Heart left ventricle (tissue), 16 donors: ENCODE measurements around the gene ANXA3. TPM values are rescaled to one million over a fixed set of nuclear protein-coding genes. Genes with fewer than 3 reads are reported as not detected.

Source experiments
- ATAC-seq, 4 donors: fragments of 200-7000 bp; cut with Tn5 transposase; one replicate each; pipeline ENCODE4 v1.9.1; 2020 to 2022; ENCODE audit warnings: moderate library complexity in 4 of 4, mild to moderate bottlenecking in 3 of 4, moderate number of reproducible peaks in 1 of 4
- DNase-seq, 5 donors: peaks; one replicate each; pipeline ENCODE4 v3.0.0-alpha.2; 2020
- H3K27ac ChIP-seq, 12 donors: fragments of 200-600 bp; sonication (generic) in 4 of 12; one replicate each; pipeline versions ENCODE4 v1.5.0 to v1.8.0; 2016 to 2022; ENCODE audit warnings: mild to moderate bottlenecking in 2 of 12
- H3K27me3 ChIP-seq, 9 donors: fragments of 200-600 bp; sonication (generic) in 2 of 9; one replicate each; pipeline versions ENCODE4 v1.5.1 to v1.8.0; 2016 to 2022; ENCODE audit warnings: mild to moderate bottlenecking in 3 of 9
- H3K36me3 ChIP-seq, 9 donors: fragments of 200-600 bp; sonication (generic) in 2 of 9; one replicate each; pipeline versions ENCODE4 v1.5.0 to v1.8.0; 2018 to 2022; ENCODE audit warnings: mild to moderate bottlenecking in 2 of 9
- H3K4me1 ChIP-seq, 12 donors: fragments of 200-600 bp; sonication (generic) in 4 of 12; one replicate each; pipeline versions ENCODE4 v1.5.0 to v1.8.0; 2016 to 2022; ENCODE audit warnings: mild to moderate bottlenecking in 3 of 12
- H3K4me3 ChIP-seq, 12 donors: fragments of 200-600 bp; sonication (generic) in 4 of 12; one replicate each; pipeline versions ENCODE4 v1.5.0 to v1.8.0; 2017 to 2022; ENCODE audit warnings: mild to moderate bottlenecking in 9 of 12, moderate library complexity in 4 of 12
- H3K9me3 ChIP-seq, 12 donors: fragments of 200-600 bp; sonication (generic) in 4 of 12; one replicate each; pipeline versions ENCODE4 v1.5.0 to v1.8.0; 2016 to 2022; ENCODE audit warnings: mild to moderate bottlenecking in 1 of 12
- POLR2A ChIP-seq, 2 donors: fragments of 450-650 bp; IDR thresholded peaks; one replicate each; pipeline ENCODE4 v1.6.1; 2017; ENCODE audit warnings: antibody characterized with exemption in 2 of 2, mild to moderate bottlenecking in 2 of 2, moderate library complexity in 2 of 2
- WGBS, 4 donors: extraction: QIAGEN DNeasy Blood & Tissue Kit in 2 of 4; methylation state at CpG; one replicate each; pipeline versions ENCODE4 v1.1.5 to v1.1.7; 2013 to 2018; 5-methylcytosine and 5-hydroxymethylcytosine counted together
- intact Hi-C, 10 donors: fragments of 100-400 bp; cut with DNase I; formaldehyde crosslinking; loops; one replicate each; pipeline versions ENCODE4 v1.11.1 to v1.14.2; 2022
- polyA plus RNA-seq, 2 donors: library from polyadenylated mRNA; stranded (reverse); fragments of 200-250 nt; gene quantifications; one replicate each; pipeline ENCODE4 v1.2.3, GENCODE V29; 2013
- total RNA-seq, 9 donors: library from RNA; depleted of rRNA in 2 of 9; stranded (reverse); fragments of >200 nt in 2 of 9; fragmentation: NEBNext Ultra II Directional in 3 of 9; extraction: Animal tissue kit (Norgen Biotek cat#: 25700) in 3 of 9; gene quantifications; one replicate each; pipeline versions ENCODE4 v1.1.0 to v1.2.4, GENCODE V29; 2016 to 2023
- TF ChIP-seq, protein P1 (sequence below), 12 donors: fragments of 200-600 bp; sonication (generic) in 4 of 12; IDR thresholded peaks; one replicate each; pipeline versions ENCODE4 v1.5.0 to v1.8.0; 2018 to 2022; ENCODE audit warnings: antibody characterized with exemption in 12 of 12, mild to moderate bottlenecking in 5 of 12
- donor health status: ischemic (EF 13 %, LVEDD 7.1; RV severe dilation, severe dysfunction).
- donor health status: healthy with polysubstance abuse.
- donor health status: DM: no; HTN: yes; CAD: no.
- donor health status: DM: no; HTN: no; CAD: no.
- donor health status: ischemic (EF 25% LVEDD 6.9; RV normal size, moderate dysfunction).
- donor health status: ischemic (EF 25% LVEDD 5.7; RV mildly dilated, moderate dysfunction).
- donor health status: healthy.
- donor health status: DM: yes; HTN: yes; CAD: no.
- donor health status: ischemic (EF 35%, LVEDD 5.7; RV mildly dilated, moderate dysfunction).
- donor health status: nonischemic (EF 11% LVEDD 7.7; RV severe dilation, severe dysfunction).
- donor health status: DM: yes; HTN: yes; CAD: no.
- donor health status: PGD.
- donor health status: ischemic (EF 29% LVEDD 5.4; RV normal size, mild dysfunction).
- donor health status: nonischemic (EF 23%, LVEDD 6.1; RV moderate dilation, normal function).

ANXA3 gene
- total and polyA plus RNA-seq, 11 donors, result 12.9 to 119 (median 28.7) TPM

DNA sequence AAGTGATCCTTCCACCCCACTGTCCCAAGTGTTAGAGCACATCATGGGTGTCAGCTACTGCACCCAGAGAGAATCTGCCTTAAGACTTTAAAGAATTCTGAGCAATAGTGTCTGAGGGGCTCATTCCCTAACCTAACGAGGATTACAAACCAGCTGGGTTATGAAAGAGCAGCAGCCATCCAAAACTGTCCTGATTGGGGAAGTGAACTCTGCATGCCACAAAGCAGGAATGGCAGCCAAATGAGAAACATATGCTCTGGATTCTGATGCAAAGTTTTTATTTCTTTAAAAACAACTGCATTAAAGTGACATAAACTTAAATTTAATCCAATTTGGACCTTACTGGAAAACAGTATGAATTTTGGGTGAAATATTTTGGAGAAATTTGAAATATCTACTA lies 103.2 kb downstream of the ANXA3 start:
- Histone ChIP-seq H3K4me1 (peaks cover 0 to 78% (median 12%) of the 10 kb centered on the region in 12 donors), H3K27me3 (no peaks in the 10 kb centered on the region), H3K36me3 (no peaks in the 10 kb centered on the region), H3K27ac (peak overlapping the region in 1 of 12 donors; percentile 11), H3K4me3 (no peak overlapping the region), H3K9me3 (no peaks in the 10 kb centered on the region)
- intact Hi-C loops, result no loop called here
- ATAC-seq, result no peak
- DNase-seq, result no peak
- WGBS, 4 donors, result 0 to 61% (median 30%) methylated on average over 1 of the region's 1 CpG
- TF ChIP-seq POLR2A (IDR thresholded peaks at IDR 0.05), result no peak
- TF ChIP-seq, protein P1, sequence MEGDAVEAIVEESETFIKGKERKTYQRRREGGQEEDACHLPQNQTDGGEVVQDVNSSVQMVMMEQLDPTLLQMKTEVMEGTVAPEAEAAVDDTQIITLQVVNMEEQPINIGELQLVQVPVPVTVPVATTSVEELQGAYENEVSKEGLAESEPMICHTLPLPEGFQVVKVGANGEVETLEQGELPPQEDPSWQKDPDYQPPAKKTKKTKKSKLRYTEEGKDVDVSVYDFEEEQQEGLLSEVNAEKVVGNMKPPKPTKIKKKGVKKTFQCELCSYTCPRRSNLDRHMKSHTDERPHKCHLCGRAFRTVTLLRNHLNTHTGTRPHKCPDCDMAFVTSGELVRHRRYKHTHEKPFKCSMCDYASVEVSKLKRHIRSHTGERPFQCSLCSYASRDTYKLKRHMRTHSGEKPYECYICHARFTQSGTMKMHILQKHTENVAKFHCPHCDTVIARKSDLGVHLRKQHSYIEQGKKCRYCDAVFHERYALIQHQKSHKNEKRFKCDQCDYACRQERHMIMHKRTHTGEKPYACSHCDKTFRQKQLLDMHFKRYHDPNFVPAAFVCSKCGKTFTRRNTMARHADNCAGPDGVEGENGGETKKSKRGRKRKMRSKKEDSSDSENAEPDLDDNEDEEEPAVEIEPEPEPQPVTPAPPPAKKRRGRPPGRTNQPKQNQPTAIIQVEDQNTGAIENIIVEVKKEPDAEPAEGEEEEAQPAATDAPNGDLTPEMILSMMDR (IDR thresholded peaks at IDR 0.05), result no peak

DNA sequence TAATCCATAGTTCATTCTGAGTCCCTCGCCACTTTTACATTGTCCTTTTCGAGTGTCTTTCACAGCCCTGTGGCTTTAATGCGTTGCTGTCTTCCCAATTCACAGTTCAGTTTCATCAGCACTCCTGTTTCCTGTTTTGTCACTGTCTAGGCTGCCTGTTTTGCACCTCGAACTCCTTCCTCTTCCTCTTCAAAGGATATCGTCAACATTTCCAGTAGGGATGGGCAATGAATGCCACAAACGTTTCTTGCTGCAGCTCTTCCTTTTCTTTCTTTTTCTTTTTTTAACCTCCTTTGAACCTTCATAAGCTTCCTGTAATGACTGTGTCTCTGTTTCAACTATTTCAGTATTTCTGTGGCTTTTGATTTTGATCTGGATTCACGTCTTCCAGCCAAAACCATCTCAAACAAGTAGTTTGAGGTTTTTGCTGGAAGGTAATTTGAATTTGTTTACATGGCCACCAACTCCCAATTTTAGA lies 105.4 kb downstream of the ANXA3 start:
- Histone ChIP-seq H3K27ac (peak overlapping the region in 8 of 12 donors; percentile 13 to 89 (median 26)), H3K4me1 (peaks cover 0 to 87% (median 16%) of the 10 kb centered on the region in 12 donors)
- intact Hi-C loops, result no loop called here

DNA sequence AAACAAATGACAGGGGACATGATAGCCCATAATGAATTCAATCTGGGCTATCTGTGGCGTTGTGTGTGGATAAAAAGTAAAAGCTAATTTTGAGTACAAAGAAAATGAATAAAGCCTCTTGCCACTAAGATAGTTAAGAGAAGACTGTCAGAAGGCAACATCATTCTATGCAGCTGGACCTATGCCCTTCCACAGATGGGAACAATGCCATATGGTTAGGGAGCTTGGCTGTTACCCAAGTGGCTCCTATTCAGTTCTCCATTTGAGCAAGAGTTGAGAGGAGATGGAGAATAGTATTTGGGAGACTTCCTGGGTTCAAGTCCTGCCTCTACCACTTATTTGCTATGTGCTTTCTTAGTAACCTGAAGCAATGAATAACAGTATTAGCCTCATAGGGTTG lies 107.7 kb downstream of the ANXA3 start:
- H3K36me3 ChIP-seq, result no peaks in the 10 kb centered on the region
- peak overlapping the region in 1 of 12 donors; percentile 89 for H3K27ac ChIP-seq
- WGBS, 4 donors, result 81 to 94% (median 83%) methylated on average over 1 of the region's 1 CpG
- TF ChIP-seq POLR2A (IDR thresholded peaks at IDR 0.05), result no peak
- TF ChIP-seq, protein P1 (IDR thresholded peaks at IDR 0.05), result no peak
- H3K27me3 ChIP-seq, result no peaks in the 10 kb centered on the region
- intact Hi-C loops, result no loop called here
- no peak overlapping the region for H3K4me3 ChIP-seq
- ATAC-seq, result no peak
- peaks cover 0 to 98% (median 15%) of the 10 kb centered on the region in 12 donors for H3K4me1 ChIP-seq
- no peaks in the 10 kb centered on the region for H3K9me3 ChIP-seq
- DNase-seq, result no peak

More for the DNA sequence above, 105.4 kb downstream of the ANXA3 start:
- H3K36me3 ChIP-seq, result no peaks in the 10 kb centered on the region
- no peak for TF ChIP-seq POLR2A (IDR thresholded peaks at IDR 0.05)
- TF ChIP-seq, protein P1 (IDR thresholded peaks at IDR 0.05), result no peak
- H3K9me3 ChIP-seq, result no peaks in the 10 kb centered on the region
- DNase-seq, result peak in 2 of 5 donors; percentile 29 to 40
- peak in 3 of 4 donors; percentile 61 to 81 (median 79) for ATAC-seq
- WGBS, 4 donors, result 50 to 59% (median 53%) methylated on average over 7 of the region's 7 CpGs
- H3K27me3 ChIP-seq, result no peaks in the 10 kb centered on the region
- H3K4me3 ChIP-seq, result peak overlapping the region in 2 of 12 donors; percentile 4 to 6

GRCh38 chr4:78659665-78660064 lies 108.1 kb downstream of the ANXA3 start:
- Histone ChIP-seq H3K4me3 (no peak overlapping the region), H3K9me3 (no peaks in the 10 kb centered on the region), H3K27me3 (no peaks in the 10 kb centered on the region), H3K27ac (peak overlapping the region in 1 of 12 donors; percentile 89), H3K4me1 (peaks cover 0 to 94% (median 15%) of the 10 kb centered on the region in 12 donors), H3K36me3 (no peaks in the 10 kb centered on the region)
- no peak for ATAC-seq
- intact Hi-C loops, result no loop called here
- DNase-seq, result no peak
- WGBS, 4 donors, result 93 to 100% (median 96%) methylated on average over 1 of the region's 1 CpG
- TF ChIP-seq POLR2A (IDR thresholded peaks at IDR 0.05), result no peak
- TF ChIP-seq, protein P1 (IDR thresholded peaks at IDR 0.05), result no peak

Other genes with a start within 250 kb of the ANXA3 start
- 10 to 100 TPM; 16.2 to 65.7 (median 30.6) TPM for gene BMP2K, start 224.6 kb downstream of the ANXA3 start, total RNA-seq
- gene BMP2K, start 224.6 kb downstream of the ANXA3 start, polyA plus RNA-seq, result 10 to 100 TPM in 1 of 2 donors, 1 to 10 TPM in 1; 5.4 to 12.1 TPM